NCI-H1105 treated with DMSO at 0.1 percent for 48 hours (cell line): ENCODE measurements around the gene STMP1.
"Not testable (repeated sequence)": the region's sequence is repeated elsewhere in the genome, so short reads cannot be mapped to it uniquely, and the experiment has no call there.

Experiments used
- DNase-seq: peaks from one replicate; lab custom pipeline; 2025; lab: John Stamatoyannopoulos, UW

STMP1 gene

DNA sequence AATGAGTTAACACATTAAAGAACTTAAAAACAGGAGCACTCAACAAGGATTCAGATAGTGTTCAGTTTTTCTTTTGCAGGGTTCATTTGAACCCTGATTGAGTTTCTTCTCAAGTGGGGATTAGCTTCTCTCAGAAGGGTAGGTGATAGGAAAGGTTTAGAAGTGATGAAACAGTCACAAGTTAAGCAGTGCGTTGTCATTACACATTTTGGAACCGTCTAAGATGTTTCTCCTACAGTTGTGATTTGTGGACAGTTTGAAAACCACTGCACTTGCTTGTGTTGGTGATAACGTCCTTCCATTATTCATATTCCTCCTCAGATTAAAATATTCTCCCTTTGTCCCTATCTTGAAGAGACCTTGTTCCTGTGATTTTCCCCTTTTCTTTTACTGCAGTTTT is 2.7 kb downstream of the STMP1 start:
- DNase-seq: no peak

DNA sequence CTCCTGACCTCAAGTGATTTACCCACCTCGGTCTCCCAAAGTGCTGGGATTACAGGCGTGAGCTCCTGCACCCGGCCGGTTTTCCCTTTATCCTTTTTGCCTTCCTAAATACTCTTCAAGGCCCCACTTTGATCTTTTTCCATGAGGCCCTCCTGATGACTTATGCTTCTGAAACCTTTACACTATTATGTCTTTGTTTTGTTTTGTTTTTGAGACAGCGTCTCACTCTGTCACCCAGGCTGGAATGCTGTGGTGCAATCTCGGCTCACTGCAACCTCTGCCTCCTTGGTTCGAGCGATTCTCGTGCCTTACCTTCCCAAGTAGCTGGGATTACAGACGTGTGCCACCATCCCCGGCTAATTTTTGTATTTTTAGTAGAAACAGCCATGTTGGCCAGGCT is 3.8 kb downstream of the STMP1 start:
- DNase-seq: no peak

- DNase-seq: no peak
Measured at GRCh38 chr7:135666846-135667245, 4.5 kb downstream of the STMP1 start.

DNA sequence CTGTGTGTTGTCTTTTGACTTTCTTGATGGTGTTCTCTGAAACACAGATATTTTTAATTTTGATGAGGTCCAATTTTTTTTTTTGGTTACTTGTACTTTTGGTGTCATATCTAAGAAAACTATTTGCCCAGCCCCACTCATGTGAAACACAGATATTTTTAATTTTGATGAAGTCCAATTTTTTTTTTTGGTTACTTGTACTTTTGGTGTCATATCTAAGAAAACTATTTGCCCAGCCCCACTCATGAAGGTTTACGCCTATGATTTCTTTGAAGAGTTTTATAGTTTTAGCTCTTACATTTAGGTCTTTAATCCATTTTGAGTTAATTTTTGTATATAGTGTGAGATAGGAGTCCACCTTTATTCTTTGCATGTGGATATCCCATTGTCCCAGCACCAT is 5.3 kb downstream of the STMP1 start:
- DNase-seq: not testable (repeated sequence)

DNA sequence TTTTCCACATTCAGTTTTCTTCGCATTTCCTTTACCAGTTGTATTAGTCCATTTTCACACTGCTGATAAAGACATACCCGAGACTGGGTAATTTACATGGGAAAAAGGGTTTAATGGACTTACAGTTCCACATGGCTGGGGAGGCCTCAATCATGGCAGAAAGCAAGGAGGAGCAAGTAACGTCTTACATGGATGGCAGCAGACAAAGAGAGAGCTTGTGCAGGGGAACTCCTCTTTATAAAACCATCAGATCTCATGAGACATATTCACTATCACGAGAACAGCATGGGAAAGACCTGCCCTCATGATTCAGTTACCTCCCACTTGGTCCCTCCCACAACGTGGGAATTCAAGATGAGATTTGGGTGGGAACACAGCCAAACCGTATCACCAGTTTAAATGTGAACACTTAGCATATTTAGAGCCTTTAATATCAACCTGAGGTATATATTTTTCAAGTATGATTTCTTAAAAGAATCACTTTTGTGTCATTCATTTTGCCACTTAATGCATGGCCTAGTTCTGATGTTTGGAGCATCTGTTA is 6.6 kb downstream of the STMP1 start:
- not testable (repeated sequence) for DNase-seq

DNA sequence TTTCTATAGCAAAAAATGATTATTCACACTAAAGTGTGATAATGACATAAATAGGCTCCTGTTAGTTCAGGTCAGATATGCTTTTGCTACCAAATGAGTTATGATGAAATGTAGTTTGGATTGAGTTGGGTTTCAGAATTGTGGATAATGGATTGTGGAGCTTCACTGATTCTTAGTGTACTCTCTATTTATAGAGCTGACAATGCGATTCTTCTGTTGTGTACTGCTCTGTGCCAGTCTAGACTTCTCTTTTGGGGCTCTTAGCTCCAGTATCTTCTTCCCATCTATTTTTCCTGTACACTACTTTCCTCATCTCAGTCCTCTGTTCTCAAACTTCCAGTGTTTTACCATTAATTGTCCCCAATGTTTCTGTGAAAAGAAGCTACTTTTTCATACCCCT is 7.5 kb downstream of the STMP1 start:
- DNase-seq: no peak

- no peak for DNase-seq
Measured at GRCh38 chr7:135670179-135670578, 7.9 kb downstream of the STMP1 start.

- DNase-seq: peak; percentile 53
Measured at GRCh38 chr7:135672560-135673359, 10.4 kb downstream of the STMP1 start.

DNA sequence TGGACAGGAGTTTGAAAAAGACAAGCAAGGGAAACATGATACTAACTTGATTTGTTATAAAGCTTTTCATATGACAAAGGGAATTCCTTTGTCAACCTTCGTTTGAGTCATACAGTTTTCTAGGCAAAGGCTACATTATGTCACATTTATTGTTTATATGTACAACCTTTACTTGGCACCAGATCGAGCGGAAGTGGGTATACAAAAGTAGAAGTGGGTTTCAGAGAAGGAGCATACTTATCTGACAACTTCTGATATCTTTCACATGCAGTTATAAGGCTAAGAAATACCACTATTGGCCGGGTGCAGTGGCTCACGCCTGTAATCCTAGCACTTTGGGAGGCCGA is 11.0 kb downstream of the STMP1 start:
- DNase-seq: no peak

DNA sequence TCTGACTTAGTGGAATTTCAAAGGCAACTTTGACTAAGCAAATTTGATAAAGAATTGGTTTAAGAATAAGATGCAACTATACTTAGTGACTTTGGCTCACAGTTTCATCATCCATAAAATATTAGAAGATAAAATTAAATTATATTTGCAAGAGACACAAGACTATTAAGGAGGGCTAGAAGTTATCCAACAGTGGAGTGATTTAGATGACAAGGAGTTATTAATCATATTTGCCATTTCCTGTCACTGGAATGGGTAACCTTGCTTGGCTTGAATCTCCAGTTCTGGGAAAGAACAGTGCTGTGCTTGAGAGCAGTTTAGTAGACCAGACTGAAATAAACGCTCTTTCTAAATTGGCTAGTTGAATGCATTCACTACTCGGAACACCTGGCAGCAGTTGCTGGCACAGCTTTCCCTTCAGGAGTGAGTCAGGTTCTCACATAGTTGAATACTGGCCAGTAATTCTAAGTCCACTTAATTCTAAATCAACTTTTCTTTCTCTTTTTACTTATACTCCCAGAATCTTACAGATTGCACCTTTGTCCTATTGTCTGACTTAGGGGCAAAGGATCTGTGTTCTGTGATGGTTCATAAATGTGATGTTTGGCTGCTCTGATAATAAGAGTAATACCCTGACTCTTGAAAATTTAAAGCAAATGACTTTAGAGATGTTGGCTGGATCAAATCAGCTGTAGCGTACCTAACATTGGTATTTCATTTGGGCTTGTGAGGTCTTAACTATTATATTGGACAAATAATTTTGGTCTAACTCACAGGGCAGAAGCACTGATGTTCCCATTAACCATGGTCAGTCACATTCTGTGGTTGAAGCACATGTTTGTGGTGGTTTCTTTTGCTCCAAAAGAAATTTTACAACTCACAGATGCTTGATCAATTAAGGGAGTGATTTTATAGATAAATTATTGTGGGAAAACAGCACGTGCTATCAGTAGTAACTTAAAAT is 16.6 kb downstream of the STMP1 start:
- DNase-seq: peak; percentile 90

DNA sequence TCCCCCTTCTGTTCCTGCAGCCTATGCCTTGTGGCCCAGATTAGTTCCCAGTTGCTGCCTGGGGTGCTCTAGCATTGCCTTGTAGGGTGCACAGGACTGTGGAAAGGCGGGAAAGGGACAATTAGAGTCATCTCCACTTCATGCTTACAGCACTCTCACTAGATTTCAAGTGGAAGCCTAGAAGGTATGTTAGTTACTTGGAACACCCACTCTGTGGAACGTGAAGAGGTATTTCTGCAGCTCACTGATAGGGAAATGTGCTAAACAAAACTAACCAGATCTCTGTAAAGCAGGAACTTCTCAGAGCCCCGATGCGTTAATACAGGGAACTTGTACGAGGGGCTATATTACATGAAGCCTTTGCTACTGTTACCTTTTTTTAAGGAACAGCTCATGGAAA is 19.4 kb downstream of the STMP1 start:
- no peak for DNase-seq

GRCh38 chr7:135682191-135682590 is 19.9 kb downstream of the STMP1 start:
- no peak for DNase-seq

DNA sequence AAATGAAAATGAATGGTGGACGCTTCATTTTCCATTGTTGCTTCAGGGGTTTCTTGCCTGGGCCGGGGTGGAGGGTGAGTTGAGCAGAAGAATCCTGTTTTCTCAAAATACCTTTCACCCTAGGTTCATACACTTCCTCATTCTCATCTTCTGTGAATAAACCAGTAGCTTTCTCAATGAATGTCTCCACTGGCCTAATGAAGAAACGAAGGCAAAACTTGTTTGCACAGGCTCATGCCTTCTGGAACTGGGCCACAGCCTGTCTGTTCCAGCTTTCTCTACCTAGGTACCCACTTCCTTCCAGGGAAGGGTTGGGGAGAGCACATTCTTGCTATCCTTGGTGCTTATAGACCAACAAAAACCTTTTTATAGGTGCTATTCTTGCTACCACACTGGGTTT is 21.3 kb downstream of the STMP1 start:
- DNase-seq: no peak

- no peak for DNase-seq
Measured at GRCh38 chr7:135684136-135684535, 21.8 kb downstream of the STMP1 start.

DNA sequence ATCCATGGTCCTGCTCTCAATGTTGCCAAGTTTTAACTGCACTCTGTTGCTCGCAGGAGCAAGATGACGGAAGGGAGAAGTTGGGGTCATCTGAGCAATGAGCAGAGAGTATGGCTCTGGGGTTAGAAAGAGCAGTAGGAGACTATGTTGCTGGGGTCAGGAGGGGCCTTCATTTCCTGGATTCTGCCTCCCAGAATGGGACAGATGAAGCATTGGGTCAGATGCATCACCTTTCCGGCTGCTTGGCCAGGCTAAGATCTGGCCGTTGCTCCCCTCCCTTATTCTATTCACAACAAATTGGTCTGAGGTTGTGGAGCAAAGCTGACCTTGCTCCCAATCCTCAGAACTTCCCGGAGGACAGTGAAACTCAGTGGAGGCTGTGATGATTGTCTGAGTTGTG is 22.4 kb downstream of the STMP1 start:
- no peak for DNase-seq

- DNase-seq: no peak
Measured at GRCh38 chr7:135685306-135686084, 23.2 kb downstream of the STMP1 start.

DNA sequence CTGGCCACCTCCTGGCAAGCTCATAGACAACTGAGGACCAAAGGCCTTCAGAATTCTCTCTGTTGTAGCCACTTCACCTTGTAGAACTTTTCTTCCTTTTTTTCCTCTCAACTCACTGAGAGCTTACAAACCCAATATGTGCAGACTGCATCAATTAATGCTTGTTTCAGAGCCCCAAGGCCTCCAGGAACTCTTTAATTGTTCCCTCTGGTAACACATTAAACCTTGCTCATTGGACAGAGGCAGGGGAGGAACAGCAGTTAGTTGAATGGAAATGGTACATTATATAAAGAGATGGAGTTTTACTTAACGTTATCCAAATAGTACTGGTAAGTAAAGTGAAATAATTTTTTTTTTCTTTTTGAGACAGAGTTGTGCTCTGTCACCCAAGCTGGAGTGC is 25.2 kb downstream of the STMP1 start:
- no peak for DNase-seq

DNA sequence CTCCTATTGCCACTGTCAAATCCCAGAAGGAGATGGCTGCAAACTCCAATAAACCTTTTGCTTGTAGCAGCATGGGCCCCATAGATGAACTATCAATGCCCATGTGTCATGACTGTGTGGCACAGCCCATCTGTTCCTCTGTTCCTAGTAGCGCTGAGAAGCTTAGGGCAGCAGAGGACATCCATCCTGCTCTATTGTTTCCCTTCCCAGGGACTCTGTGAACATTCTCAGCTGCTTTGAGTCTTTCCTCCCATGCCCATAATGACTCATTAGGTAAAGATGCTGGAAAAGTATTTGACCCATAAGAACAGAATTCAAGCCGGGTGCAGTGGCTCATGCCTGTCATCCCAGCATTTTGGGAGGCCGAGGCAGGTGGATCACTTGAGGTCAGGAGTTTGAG is 28.3 kb downstream of the STMP1 start:
- no peak for DNase-seq

DNA sequence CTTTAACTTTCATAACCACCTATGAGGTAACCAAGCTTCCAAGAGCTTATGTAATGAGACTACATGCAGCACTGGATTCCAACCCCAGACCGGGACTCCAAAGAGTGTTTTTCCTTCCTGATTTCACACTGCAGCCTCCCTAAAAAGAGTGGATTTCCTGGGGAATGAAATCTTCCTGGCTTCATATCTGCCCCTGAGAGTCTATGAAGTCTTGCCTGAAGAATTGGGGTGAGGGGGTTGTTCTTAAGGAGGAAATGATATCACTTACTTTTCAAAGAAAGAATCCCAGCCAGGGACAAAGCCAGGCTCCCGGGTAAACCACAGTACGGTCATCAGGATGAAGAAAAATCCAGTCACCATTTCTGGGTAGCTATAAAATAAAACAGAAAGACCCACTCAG is 29.7 kb downstream of the STMP1 start:
- DNase-seq: no peak

DNA sequence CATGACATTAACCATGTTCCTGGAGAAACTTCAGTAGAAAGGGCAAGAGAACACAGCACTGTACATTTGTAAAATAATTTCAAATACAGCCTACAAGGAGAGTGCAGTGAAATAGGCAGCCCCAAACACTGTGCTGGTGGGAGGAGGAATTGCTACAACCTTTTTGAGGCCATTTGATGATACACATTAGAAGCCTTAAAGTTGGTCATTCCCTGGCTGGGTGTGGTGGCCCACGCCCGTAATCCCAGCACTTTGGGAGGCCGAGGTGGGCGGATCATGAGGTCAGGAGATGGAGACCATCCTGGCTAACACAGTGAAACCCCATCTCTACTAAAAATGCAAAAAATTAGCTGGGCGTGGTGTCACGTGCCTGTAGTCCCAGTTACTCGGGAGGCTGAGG is 30.3 kb downstream of the STMP1 start:
- DNase-seq: not testable (repeated sequence)

GRCh38 chr7:135693558-135693957 is 31.2 kb downstream of the STMP1 start:
- DNase-seq: no peak
